CD4-positive, alpha-beta T cell treated with Interleukin-2 at 100 ng/mL for 4 hours (primary cell): ENCODE data around the gene DXO.
"Not testable (repeated sequence)": the region's sequence is repeated elsewhere in the genome, so short reads cannot be mapped to it uniquely, and the experiment has no call there.

Source experiments
- DNase-seq: peaks from one replicate; pipeline ENCODE4 v3.0.0-alpha.2; 2020; ENCODE audit warnings: low spot score

DXO gene

DNA sequence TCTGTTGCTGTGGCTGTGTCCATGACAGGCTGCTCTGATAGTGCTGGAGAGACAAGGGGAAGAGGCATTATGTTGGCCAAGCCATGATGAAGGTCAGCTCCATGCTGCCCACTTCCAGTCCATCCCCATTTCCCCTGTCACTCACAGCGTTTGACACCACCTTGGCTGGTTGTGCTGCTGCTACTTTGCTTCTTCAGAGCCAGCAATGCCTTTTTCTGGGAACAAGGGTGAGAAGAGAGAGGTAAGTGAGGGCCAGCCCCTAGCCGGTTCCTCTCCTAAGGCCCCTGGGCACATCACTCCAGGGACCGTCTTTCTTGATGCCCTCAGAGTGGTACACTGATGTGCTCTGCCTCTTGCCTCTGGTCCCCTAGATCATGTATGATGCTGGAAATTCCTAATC is 15.1 kb downstream of the DXO start:
- no peak for DNase-seq

DNA sequence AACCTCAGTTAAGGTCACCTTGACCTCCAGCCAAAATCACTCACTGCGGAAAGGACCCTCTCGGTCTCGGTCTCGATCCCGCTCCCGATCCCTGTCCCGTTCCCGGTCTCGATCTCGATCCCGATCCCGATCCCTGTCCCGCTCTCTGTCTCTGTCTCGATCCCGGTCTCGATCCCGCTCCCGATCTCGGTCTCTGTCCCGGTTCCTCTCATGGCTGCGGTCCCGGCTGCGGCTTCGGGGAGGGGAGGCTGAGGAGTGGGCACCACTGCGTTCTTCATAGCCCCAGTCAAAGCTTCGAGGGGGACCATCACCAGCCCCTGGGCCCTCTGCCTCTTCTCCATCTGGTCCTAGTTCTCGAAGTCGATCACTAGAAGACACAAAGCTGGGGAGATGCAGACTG is 17.4 kb downstream of the DXO start:
- DNase-seq, result no peak

DNA sequence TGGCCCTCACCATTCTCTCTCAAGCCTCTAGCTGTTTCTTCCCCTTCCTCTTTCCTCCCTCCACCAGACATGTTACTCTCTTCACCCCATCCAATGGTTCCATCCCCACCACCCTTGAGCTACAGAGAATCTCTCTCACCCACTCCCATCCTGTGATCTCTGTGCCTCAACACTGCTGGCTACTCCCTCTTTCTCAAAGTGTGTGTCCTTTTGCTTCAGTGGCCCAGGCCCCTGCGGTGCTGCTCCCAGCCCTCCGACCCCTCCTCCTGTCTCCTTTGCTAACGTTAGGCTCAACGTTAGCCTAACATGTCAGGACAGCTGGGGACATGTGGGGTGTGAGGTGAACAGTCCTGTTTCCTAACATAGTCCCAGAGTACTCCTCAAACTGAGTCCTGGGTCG is 19.0 kb downstream of the DXO start:
- DNase-seq, result no peak

DNA sequence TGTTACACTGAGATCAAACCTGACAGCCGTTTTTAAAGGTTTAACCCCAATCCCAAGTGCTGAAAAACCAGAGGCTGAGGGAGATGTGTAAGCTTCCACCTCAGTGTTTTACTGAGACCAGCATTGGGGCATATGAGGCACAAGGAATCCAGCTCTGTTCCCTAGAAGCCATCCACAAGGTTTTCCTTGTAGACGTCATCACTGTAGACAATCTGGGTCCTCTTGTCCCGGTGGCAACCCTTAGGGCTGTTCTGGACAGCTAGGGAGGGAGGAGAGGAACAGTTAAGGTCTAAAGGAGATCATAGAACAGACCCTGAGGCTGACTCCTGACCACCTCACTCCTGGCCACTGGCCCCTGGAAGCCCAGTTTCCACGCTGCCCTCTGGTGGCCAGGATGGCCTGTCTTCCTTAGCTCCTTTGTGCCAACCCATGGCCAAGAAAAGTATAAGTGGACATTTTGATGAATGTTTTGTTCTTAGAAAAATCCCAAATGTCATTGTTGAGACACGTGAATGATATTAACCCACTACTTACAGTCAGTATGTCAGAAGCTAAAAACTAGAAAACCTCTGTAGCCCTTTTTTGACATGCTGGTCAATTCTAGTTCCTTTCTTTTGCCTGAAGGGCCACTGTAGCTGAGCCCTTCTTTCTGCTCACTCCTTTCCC is 19.7 kb downstream of the DXO start:
- peak; percentile 34 for DNase-seq

DNA sequence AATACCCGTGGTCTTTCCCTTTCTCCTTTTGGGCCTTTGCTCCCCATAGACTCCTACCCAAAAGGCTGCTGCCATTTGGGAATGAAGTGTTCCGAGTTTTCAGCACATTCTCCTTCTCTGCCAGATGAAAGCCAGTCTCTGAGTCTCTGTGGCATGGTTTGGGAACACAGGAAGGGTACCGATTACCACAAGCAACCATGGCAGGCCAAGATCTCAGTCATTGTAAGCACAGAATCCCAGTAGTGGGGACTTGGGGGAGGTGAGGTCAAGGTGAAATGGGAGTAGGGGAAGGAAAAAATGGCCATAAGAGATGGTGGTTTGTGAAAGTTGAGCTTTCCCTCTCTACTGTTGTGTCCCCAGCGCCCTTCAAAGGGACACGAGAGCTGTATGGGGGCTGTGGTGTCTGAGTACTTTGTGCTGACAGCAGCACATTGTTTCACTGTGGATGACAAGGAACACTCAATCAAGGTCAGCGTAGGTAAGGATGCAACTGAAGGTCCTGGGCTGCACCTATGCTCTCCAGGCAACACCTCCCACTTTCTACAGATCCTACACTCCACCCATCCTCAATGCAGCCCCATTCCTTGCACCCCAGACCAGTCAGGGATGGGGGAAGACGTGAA is 21.9 kb downstream of the DXO start:
- DNase-seq, result no peak

DNA sequence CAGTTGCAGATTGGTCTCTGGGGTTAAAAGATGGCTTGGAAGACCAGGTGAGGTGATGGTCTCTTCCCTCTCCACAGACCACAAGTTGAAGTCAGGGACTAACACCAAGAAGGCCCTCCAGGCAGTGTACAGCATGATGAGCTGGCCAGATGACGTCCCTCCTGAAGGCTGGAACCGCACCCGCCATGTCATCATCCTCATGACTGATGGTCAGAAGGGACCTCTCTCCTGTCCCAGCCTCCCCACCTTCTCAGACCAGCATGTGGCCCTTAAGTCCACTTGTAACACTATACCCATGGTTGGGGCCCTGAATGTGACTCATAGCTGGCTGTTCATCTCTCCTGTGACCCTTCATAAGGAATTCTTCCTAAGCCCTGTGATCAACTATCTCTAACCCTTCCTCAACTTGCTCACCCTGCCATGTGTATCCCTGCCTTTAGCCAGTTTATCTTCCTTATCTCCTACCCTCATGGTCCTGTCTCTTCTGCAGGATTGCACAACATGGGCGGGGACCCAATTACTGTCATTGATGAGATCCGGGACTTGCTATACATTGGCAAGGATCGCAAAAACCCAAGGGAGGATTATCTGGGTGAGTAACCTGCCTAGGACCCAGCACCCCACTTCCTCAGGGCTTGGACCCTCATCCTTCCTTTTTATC is 23.1 kb downstream of the DXO start:
- DNase-seq, result no peak

DNA sequence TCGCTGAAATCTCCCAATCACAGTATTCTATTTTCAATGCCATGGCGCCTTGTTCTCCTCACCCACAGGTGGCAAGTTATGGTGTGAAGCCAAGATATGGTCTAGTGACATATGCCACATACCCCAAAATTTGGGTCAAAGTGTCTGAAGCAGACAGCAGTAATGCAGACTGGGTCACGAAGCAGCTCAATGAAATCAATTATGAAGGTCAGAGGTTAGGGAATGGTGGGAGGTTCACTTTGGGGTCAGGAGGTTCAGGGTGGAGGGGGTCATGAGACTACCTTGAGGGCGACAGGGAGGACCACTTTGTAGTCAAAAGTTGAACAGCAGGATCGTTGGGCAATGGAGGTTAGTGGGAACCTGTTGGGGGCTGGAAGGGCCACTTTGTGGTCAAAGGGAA is 23.6 kb downstream of the DXO start:
- DNase-seq, result no peak

DNA sequence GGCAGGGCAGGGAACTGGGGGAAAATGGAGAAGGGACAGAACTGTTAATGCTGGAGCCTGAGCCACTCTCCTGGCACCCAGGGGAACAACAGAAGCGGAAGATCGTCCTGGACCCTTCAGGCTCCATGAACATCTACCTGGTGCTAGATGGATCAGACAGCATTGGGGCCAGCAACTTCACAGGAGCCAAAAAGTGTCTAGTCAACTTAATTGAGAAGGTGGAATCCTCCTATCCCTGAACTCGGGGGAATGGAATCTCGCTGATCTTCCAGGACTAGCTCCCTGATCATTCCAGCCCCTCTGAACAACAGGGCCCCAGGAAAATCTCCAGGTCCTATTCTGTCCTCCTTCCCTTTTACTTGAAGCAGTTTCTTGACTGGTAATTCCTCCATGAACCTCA is 24.1 kb downstream of the DXO start:
- DNase-seq, result no peak

DNA sequence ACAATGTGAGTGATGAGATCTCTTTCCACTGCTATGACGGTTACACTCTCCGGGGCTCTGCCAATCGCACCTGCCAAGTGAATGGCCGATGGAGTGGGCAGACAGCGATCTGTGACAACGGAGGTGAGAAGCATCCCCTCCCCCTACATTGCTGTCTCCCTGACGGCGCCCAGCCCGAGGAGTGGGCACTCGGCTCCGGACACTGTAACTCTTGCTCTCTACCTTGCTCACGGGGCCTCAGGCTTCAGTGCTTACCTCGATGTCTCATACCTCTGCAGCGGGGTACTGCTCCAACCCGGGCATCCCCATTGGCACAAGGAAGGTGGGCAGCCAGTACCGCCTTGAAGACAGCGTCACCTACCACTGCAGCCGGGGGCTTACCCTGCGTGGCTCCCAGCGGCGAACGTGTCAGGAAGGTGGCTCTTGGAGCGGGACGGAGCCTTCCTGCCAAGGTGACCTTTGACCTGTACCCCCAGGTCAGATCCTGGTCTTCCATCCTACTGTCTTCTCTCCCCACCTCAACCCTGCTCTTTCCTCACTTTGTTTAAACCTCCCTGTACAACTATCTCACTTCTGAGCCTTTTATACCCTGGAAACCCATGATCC is 24.8 kb downstream of the DXO start:
- no peak for DNase-seq

DNA sequence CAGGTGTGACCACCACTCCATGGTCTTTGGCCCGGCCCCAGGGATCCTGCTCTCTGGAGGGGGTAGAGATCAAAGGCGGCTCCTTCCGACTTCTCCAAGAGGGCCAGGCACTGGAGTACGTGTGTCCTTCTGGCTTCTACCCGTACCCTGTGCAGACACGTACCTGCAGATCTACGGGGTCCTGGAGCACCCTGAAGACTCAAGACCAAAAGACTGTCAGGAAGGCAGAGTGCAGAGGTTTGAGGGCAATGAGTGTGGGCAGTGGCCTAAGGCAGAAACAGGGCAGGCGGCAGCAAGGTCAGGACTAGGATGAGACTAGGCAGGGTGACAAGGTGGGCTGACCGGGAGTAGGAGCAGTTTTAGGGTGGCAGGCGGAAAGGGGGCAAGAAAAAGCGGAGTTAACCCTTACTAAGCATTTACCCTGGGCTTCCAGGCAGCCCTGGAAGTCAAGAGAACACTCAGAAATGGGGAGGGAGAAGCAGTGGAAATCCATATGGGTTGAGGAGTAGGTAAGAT is 25.5 kb downstream of the DXO start:
- no peak for DNase-seq

DNA sequence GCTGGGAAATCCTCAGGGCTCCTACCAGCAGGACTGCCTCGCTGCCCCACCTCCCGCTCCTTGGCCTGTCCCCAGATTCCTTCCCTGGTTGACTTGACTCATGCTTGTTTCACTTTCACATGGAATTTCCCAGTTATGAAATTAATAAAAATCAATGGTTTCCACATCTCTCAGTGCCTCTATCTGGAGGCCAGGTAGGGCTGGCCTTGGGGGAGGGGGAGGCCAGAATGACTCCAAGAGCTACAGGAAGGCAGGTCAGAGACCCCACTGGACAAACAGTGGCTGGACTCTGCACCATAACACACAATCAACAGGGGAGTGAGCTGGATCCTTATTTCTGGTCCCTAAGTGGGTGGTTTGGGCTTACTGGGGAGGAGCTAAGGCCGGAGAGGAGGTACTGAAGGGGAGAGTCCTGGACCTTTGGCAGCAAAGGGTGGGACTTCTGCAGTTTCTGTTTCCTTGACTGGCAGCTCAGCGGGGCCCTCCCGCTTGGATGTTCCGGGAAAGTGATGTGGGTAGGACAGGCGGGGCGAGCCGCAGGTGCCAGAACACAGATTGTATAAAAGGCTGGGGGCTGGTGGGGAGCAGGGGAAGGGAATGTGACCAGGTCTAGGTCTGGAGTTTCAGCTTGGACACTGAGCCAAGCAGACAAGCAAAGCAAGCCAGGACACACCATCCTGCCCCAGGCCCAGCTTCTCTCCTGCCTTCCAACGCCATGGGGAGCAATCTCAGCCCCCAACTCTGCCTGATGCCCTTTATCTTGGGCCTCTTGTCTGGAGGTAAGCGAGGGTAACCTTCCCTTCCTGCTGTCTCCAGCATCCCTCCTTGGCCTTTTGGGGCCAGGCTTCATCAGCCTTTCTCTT is 26.2 kb downstream of the DXO start, which contains the start of gene CFB:
Gene CFB, plus strand, starts transcription at position 589 of the 863 bp plus-strand sequence. Its CDS starts 127 bp downstream, at position 716.
- no peak for DNase-seq

DNA sequence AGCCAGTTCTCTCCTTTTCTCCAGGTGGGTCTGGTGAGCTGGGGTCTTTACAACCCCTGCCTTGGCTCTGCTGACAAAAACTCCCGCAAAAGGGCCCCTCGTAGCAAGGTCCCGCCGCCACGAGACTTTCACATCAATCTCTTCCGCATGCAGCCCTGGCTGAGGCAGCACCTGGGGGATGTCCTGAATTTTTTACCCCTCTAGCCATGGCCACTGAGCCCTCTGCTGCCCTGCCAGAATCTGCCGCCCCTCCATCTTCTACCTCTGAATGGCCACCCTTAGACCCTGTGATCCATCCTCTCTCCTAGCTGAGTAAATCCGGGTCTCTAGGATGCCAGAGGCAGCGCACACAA is 26.8 kb downstream of the DXO start:
- no peak for DNase-seq

DNA sequence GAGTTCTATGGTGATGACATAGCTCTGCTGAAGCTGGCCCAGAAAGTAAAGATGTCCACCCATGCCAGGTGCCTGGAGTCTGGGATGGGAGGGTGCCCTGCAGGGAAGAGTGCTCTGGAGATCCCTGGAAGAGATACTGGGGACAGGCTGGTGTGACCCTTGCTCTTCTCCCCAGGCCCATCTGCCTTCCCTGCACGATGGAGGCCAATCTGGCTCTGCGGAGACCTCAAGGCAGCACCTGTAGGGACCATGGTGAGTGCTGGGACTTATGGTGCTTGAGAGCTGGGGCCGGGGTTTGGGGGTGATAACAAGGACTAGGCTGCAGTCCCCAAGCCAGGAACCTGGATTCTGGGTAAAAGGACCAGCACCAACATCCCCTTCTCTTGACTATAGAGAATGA is 28.2 kb downstream of the DXO start:
- no peak for DNase-seq

DNA sequence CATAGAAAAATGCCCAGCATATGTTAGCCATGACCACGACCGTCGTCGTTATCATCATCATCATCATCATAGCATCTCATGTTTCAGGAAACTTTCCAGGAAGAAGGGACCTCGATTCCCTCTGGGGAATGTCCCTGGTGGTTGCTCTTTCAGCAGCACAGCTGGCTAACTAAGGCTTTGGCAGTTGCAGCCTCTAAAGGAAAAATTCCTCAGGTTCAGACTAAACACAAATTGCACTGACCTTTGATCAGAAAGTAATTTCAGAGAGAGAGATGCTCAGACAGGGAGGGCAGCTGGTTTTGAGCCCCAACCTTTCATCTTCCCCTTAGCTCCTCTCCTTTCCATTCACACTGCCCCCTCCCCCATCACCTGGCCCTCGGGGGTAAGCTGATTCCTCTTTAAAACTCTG is 31.7 kb downstream of the DXO start:
- DNase-seq, result no peak

DNA sequence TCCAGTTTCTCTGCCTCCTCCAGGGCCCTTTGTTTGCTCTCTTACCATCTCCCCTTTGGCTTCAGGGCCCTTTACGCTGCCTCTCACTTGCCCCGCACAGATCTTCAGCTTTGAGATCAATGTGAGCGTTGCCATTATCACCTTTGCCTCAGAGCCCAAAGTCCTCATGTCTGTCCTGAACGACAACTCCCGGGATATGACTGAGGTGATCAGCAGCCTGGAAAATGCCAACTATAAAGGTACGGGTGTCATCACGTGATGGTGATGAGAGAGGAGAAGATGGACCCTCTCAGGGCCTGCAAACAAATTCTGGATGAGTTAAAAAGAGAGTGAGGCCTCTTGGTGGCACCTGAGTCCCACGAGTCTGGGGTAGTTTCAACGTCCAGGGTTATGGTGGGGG is 36.1 kb downstream of the DXO start:
- DNase-seq, result no peak

DNA sequence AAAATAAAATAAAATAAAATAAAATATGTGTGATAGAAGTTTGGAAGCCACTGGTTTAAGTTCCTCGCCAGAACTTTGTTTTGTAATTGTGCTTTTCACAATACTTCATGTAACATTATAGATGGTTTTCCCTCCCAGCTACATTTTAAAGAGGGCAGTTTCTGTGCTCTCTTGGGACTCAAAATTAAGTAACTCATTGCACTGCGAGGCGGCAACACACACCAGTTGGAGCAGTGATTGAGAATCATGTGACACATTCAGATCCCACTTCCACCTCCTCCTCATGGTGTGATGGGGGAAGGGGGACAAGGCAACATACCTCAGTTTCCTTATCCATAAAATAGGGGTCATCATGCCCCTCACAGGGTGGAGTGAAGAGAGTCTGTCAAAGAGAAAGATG is 36.9 kb downstream of the DXO start:
- DNase-seq, result no peak

DNA sequence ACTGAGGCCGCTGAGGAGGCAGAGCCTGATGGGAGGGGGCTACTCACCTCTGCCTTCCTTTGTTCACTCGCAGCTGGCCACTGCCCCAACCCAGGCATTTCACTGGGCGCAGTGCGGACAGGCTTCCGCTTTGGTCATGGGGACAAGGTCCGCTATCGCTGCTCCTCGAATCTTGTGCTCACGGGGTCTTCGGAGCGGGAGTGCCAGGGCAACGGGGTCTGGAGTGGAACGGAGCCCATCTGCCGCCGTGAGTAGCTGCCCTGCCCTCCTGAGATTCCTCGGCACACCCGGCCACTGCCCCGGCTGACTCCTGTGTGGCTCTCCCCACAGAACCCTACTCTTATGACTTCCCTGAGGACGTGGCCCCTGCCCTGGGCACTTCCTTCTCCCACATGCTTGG is 38.4 kb downstream of the DXO start:
- DNase-seq, result no peak

DNA sequence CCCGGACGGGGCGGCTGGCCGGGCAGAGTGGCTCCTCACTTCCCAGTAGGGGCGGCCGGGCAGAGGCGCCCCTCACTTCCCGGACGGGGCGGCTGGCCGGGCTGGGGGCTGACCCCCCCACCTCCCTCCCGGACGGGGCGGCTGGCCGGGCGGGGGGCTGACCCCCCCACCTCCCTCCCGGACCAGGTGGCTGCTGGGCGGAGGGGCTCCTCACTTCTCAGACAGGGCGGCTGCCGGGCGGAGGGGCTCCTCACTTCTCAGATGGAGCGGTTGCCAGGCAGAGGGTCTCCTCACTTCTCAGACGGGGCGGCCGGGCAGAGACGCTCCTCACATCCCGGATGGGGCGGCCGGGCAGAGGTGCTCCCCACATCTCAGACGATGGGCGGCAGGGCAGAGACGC is 39.8 kb downstream of the DXO start:
- DNase-seq, result not testable (repeated sequence)

DNA sequence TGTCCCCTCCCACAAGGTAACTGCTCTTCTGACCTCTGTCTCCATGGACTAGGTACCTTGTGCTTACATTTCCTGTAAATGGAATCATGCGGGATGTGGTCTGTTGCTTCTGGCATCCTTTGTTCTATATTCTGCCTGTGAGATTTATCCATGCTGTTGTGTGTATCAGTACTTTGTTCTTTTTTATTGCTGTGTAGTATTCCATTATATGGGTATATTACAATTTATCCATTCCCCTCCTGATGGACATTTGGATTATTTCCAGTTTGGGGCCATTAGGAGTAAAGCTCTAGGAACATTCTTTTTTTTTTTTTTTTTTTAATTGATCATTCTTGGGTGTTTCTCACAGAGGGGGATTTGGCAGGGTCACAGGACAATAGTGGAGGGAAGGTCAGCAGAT is 41.0 kb downstream of the DXO start:
- no peak for DNase-seq

DNA sequence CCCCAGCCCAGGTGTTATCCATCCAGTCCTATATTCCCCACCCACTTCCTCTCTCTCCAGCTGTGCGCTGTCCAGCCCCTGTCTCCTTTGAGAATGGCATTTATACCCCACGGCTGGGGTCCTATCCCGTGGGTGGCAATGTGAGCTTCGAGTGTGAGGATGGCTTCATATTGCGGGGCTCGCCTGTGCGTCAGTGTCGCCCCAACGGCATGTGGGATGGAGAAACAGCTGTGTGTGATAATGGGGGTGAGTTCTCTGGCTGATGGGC is 43.3 kb downstream of the DXO start:
- DNase-seq, result no peak

DNA sequence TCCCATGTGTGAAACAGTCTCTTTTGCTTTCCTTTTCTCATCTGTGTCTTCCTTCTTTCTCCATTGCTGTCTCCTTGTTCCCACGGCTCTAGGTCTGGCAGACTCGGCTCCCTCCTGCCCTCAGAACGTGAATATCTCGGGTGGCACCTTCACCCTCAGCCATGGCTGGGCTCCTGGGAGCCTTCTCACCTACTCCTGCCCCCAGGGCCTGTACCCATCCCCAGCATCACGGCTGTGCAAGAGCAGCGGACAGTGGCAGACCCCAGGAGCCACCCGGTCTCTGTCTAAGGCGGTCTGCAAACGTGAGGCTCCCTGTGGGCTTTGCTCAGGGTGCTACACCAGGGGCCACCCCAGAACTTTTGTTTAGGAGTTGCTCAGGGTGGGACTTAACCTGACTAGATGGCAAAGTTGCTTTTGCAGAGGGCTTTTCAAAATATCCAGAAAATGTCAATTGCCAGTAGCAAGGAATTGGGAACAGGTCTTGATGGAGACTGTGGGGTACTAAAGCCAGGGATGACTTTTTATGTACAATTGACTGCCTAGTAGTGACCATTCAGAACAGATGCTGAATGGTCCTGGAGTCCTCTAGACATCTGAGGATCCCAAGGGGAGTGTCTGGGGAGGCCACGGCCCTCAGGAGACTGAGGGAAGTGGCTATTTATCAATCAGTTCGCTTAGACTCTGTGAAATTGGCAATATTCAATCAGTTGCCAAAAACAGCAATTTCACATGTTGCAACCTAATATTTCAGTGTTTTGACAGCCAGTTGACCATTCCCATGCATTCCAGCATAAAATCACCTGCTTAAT is 43.9 kb downstream of the DXO start:
- no peak for DNase-seq
